NCI-H2196 treated with DMSO at 0.1 percent for 48 hours (cell line): ENCODE measurements around the gene RNF224.

ENCODE experiments used
- DNase-seq: peaks from one replicate; lab custom pipeline; 2025; ENCODE audit not compliant: unreplicated experiment; lab: John Stamatoyannopoulos, UW

Gene RNF224

GRCh38 chr9:137191691-137192447, 35.4 kb upstream of the RNF224 start:
- no peak for DNase-seq

- no peak for DNase-seq
Observed at GRCh38 chr9:137192448-137192780, 34.9 kb upstream of the RNF224 start.

GRCh38 chr9:137192859-137193258, 34.4 kb upstream of the RNF224 start:
- no peak for DNase-seq

GRCh38 chr9:137193771-137194170, 33.5 kb upstream of the RNF224 start:
- no peak for DNase-seq

GRCh38 chr9:137194388-137194787, 32.9 kb upstream of the RNF224 start:
- DNase-seq = no peak

GRCh38 chr9:137194909-137195308, 32.4 kb upstream of the RNF224 start:
- peak; percentile 66 for DNase-seq

DNA sequence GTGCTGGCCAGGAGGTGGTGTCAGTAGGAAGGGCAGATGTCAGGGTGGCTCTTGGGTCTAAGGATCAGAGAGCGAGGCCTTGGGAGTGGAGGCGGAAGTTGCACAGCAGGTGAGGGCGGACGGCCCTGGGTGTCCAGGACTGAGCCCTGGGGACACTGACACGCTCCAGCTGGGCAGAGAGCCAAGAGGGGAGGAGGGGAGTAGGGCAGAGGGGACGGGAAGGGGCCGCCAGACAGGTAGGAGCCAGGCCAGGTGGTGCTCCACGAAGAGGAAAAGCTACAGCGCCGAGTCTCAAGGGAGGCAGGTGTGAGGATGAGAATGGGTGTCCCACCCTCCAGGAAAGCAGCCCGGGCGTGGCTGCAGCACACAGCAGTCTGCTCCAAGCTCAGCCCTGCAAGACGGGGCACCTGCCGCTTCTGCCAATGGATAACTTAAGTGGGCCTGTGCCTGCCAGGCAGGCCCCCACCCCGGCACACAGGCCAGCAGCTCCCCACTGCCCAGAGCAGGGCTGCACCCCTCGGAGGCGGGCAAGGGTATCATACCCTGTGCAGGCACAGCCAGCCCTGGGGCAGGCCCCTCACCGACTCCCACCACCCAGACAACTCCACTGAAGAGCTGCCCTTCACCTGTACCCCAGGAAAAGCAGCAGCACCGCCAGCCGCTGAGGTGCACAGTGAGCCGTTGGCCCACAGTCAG, 31.6 kb upstream of the RNF224 start:
- DNase-seq = peak; percentile 84

- DNase-seq = no peak
Observed at GRCh38 chr9:137198051-137198901, 29.0 kb upstream of the RNF224 start.

- no peak for DNase-seq
Observed at GRCh38 chr9:137198902-137199283, 28.4 kb upstream of the RNF224 start.

DNA sequence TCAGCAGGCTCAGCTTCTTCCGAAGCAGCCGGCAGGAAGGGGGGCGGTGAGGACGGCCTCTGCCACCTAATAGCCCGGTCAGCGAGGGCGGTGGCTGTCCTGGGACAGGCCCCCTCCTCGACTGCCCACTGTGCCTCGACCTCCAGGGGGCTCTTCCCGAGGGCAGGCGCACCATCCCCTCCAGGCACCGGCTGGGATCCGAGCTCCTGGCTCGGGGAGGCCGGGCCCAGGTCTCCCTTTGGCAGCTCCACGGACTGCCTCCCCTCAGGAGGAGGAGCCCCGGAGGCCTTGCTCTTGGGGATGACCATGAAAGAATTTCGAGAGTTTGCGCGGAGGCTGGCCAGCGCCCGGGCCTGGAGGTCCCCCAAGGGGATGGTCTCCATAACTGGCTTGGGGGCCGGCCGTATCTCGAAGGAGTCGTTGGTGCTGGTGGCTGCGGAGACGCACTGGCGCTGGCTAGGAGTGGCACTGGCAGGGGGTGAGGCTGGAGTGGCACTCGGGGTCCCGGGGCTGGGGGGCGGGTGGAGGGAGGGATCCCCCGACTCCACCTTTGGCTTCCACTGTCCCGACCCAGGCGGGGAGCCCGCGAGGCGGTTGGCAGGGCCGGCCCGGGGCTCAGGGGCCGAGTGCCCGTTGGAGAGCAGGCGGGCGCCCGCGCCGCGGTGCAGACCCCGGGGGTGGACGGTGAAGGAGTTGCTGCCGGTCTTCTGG, 27.7 kb upstream of the RNF224 start:
- no peak for DNase-seq

DNA sequence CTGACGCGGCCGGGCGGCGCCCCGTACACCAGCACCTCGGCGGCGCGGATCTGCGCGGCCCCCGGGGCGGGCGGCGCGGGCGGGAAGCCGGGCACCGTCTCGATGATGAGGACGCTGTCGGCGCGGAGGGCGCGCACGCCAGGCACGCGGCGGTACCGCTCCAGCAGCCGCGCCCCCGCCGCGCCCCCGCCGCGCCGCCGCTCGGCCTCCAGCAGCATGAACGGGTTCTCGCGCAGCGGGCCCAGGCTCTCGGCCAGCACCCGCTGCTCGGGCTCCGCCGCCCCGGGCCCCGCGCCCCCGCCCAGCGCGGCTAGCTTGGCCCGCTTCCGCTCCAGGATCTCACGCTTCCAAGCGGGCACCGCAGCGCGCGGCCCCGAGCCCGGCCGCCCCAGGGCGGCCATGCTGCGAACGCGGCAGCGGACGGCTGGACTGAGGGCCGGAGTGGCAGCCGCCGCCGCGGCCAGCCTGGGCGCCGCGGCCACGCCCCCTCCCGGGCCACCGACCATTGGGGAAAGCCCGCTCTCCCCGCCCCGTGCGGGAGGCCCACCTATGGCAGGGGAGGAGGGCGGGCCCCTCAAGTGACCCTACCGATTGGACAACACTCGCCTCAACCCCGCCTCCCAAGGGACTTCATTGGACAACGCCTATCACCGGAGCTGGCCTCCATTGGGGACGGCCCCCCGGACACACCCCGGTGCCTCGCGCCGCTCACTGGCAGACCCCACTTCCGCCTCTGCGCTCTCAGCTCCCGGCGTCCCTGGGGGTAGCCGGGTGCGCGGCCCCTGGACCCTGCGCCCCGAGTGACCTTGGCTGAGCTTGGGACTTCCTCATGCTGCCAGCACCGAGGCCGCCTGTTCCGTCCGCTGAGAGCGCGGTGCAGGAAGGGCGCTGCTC, 26.7 kb upstream of the RNF224 start, which contains the start of gene TPRN:
TPRN (minus strand) TSS at position 431 of the 894 bp plus-strand sequence; CDS start at position 401, 30 bp downstream.
- peak; percentile 98 for DNase-seq

GRCh38 chr9:137201205-137201868, 26.0 kb upstream of the RNF224 start:
- DNase-seq = no peak

DNA sequence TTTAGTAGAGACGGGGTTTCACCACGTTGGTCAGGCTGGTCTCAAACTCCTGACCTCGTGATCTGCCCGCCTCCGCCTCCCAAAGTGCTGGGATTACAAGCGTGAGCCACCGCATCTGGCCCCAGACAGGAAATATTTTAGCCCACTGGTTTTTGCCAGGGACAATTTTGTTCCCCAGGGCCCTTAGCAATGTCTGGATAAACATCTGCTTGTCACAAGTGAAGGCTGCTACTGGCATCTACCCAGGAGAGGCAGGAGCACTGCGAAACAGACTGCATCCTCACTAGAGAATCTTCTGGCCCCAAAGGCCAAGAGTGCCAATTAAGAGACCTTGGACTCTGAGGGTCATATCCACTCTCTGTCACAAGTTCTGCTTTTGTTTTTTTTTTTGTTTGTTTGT, 24.3 kb upstream of the RNF224 start:
- DNase-seq = no peak

DNA sequence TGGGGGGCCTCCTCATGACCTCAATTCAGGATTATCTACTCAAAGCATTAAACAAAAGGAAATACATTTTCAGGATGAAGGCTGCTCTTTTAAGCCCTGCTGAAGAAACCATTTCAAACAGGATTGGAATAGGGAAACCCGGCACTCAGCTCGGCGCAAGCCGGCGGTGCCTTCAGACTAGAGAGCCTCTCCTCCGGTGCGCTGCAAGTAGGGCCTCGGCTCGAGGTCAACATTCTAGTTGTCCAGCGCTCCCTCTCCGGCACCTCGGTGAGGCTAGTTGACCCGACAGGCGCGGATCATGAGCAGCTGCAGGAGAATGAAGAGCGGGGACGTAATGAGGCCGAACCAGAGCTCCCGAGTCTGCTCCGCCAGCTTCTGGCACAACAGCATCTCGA, 22.6 kb upstream of the RNF224 start:
- DNase-seq = no peak

DNA sequence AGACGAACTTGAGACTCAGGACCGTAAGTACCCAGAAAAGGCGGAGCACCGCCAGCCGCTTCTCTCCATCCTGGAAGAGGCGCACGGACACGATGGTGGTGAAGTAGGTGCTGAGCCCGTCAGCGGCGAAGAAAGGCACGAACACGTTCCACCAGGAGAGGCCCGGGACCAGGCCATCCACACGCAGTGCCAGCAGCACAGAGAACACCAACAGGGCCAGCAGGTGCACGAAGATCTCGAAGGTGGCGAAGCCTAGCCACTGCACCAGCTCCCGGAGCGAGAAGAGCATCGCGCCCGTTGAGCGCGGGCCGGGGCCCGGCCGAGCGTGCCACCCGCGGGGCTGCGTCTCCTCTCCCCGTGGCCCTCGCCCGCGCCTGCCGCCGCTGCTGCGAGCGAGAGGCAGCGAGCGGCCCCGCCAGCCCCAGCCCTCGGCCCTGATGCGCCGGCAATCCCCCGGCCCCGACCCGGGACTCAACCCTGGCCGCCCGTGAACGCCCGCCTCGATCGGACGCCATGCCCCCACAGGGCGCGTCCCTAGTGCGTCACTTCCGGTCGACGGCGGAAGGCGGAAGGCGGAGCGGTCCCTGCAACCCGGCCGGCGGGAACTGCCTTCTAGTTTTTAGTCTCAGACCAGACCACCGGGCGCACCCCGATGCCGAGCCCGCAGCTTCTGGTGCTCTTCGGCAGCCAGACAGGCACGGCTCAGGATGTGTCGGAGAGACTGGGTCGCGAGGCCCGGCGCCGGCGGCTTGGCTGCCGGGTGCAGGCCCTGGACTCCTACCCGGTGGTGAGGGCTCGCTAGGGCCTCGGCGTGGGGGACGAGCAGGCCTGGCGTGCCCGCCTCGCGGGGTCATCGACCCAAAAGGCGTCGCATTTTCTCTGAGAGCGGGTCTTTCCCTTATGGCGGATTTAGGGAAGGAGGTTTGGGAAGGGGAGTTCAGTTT, 21.9 kb upstream of the RNF224 start, which contains the start of the genes NDOR1 and TMEM203:
NDOR1 (plus strand) TSS at position 575 of the 944 bp plus-strand sequence; CDS start at position 653, 78 bp downstream.
TMEM203 (minus strand) TSS at position 523 of the 944 bp plus-strand sequence; CDS start at position 289, 234 bp downstream.
- peak; percentile 58 for DNase-seq

GRCh38 chr9:137206602-137207001, 20.7 kb upstream of the RNF224 start:
- no peak for DNase-seq

GRCh38 chr9:137211532-137211931, 15.8 kb upstream of the RNF224 start:
- DNase-seq = no peak

- DNase-seq = no peak
Observed at GRCh38 chr9:137212520-137212919, 14.8 kb upstream of the RNF224 start.
